Measurements from ENCODE around the gene CSNK1G2. TPM values are rescaled to one million over a fixed set of nuclear protein-coding genes. Genes with fewer than 3 reads are reported as not detected.

The CSNK1G2 gene
- total and polyA plus RNA-seq, 2 experiments from 2014 or later = 39.6 to 147 TPM

GRCh38 chr19:1931445-1931844 lies 9.5 kb upstream of the CSNK1G2 start:
- Histone ChIP-seq H2AFZ (no peak overlapping the region), H3K4me1 (ENCODE audit: insufficient read depth) (peaks cover 5% of the 10 kb centered on the region; the same call in 1 of the 2 replicates), H3K27ac (ENCODE audit: low read depth) (no peak overlapping the region), H3K4me2 (no peak overlapping the region), H3F3A (replicated peaks; ENCODE audit: low read depth) (0 out of 2 replicates have a peak, but pooled peaks cover 3% of the 10 kb centered on the region), H3K79me2 (replicated peaks; ENCODE audit: insufficient read depth) (no peaks in the 10 kb centered on the region), H3K36me3 (ENCODE audit: insufficient read depth) (no peaks in the 10 kb centered on the region), H3K27me3 (ENCODE audit: insufficient read depth) (peaks cover 5% of the 10 kb centered on the region; the same call in 1 of the 2 replicates), H3K4me3 (no peak overlapping the region), H3K9me2 (ENCODE audit: insufficient read depth) (no peaks in the 10 kb centered on the region), H4K20me1 (replicated peaks; ENCODE audit: insufficient read depth) (no peaks in the 10 kb centered on the region; the same call in 1 of the 2 replicates)
- Mint-ChIP-seq H3K9me3 (peaks cover 21% of the 10 kb centered on the region), H3K36me3 (ENCODE audit: low read depth) (peaks cover 5% of the 10 kb centered on the region; the same call in 2 of the 3 replicates), H3K4me3 (no peak overlapping the region), H3K27ac (no peak overlapping the region), H3K27me3 (ENCODE audit: insufficient read depth, low read depth, poor library complexity) (peaks cover 33% of the 10 kb centered on the region), H3K4me1 (0 out of 3 replicates have a peak, but pooled peaks cover 3% of the 10 kb centered on the region)
- TF ChIP-seq REST (IDR thresholded peaks at IDR 0.05; ENCODE audit: unreplicated experiment) (no peak), ZNF331 (CRISPR knock-in tag; IDR thresholded peaks at IDR 0.05; ENCODE audit: low read depth) (no peak), POLR2AphosphoS5 (IDR thresholded peaks at IDR 0.05; ENCODE audit: low read depth) (no peak), CREB1 (CRISPR knock-in tag; IDR thresholded peaks at IDR 0.05; ENCODE audit: low read depth) (no peak), EZH2 (IDR thresholded peaks at IDR 0.05; ENCODE audit: low read depth, unreplicated experiment) (no peak), NANOG (IDR thresholded peaks at IDR 0.05; ENCODE audit: borderline replicate concordance) (no peak), ETS1 (IDR thresholded peaks at IDR 0.05) (no peak), STAT1 (IDR thresholded peaks at IDR 0.05; ENCODE audit: unreplicated experiment) (no peak), ZNF114 (CRISPR knock-in tag; IDR thresholded peaks at IDR 0.05) (no peak), JUNB (IDR thresholded peaks at IDR 0.05; ENCODE audit: unreplicated experiment) (no peak), EZH2phosphoT487 (IDR thresholded peaks at IDR 0.05; ENCODE audit: unreplicated experiment) (no peak), ZNF462 (CRISPR knock-in tag; IDR thresholded peaks at IDR 0.05) (no peak), CTCF (conservative IDR thresholded peaks at IDR 0.05; ENCODE audit: low read depth in 2 of 2) (no peak)
- no peak for DNase-seq (ENCODE audit: low spot score)
- no peak for ATAC-seq

Data from GM23338 (cell line).